Heart right ventricle (tissue), 16 donors: Measurements from ENCODE around the gene RTCA. TPM values are rescaled to one million over a fixed set of nuclear protein-coding genes. Genes with fewer than 3 reads are reported as not detected.
"Not testable (repeated sequence)": the region's sequence is repeated elsewhere in the genome, so short reads cannot be mapped to it uniquely, and the experiment has no call there.

Experiments
- ATAC-seq, 8 donors: fragments of 200-7000 bp; cut with Tn5 transposase; one replicate each; pipeline ENCODE4 v1.9.1; 2020; ENCODE audit warnings: mild to moderate bottlenecking in 8 of 8, moderate library complexity in 8 of 8, moderate number of reproducible peaks in 1 of 8
- DNase-seq, 2 donors: peaks; one replicate each; pipeline ENCODE4 v3.0.0-alpha.2; 2020
- H3K27ac ChIP-seq, 10 donors: fragments of 200-600 bp; sonication (generic) in 2 of 10; one replicate each; pipeline versions ENCODE4 v1.5.0 to v1.8.0; 2020 to 2022; ENCODE audit warnings: mild to moderate bottlenecking in 3 of 10
- H3K27me3 ChIP-seq, 7 donors: fragments of 200-600 bp; one replicate each; pipeline ENCODE4 v1.8.0; 2021 to 2022; ENCODE audit warnings: mild to moderate bottlenecking in 2 of 7
- H3K36me3 ChIP-seq, 9 donors: fragments of 200-600 bp; sonication (generic) in 1 of 9; one replicate each; pipeline versions ENCODE4 v1.5.0 to v1.8.0; 2020 to 2022; ENCODE audit warnings: mild to moderate bottlenecking in 2 of 9
- H3K4me1 ChIP-seq, 9 donors: fragments of 200-600 bp; sonication (generic) in 1 of 9; one replicate each; pipeline versions ENCODE4 v1.5.0 to v1.8.0; 2020 to 2022; ENCODE audit warnings: mild to moderate bottlenecking in 4 of 9
- H3K4me3 ChIP-seq, 10 donors: fragments of 200-600 bp; sonication (generic) in 2 of 10; one replicate each; pipeline versions ENCODE4 v1.5.0 to v1.8.0; 2020 to 2022; ENCODE audit warnings: mild to moderate bottlenecking in 7 of 10, moderate library complexity in 2 of 10
- H3K9me3 ChIP-seq, 11 donors: fragments of 200-600 bp in 10 of 11; sonication (generic) in 2 of 11; one replicate each; pipeline versions ENCODE4 v1.5.0 to v1.8.0; 2013 to 2022; ENCODE audit warnings: mild to moderate bottlenecking in 2 of 11, control low read depth in 1 of 11, moderate library complexity in 1 of 11
- WGBS, 2 donors: extraction: QIAGEN DNeasy Blood & Tissue Kit; methylation state at CpG; one replicate each; pipeline ENCODE4 v1.1.7; 2013; ENCODE audit warnings: inconsistent platforms in 1 of 2; 5-methylcytosine and 5-hydroxymethylcytosine counted together
- intact Hi-C, 10 donors: fragments of 100-400 bp; cut with DNase I; formaldehyde crosslinking; loops; one replicate each; pipeline versions ENCODE4 v1.11.1 to v1.14.2; 2022
- polyA plus RNA-seq, 2 donors: library from polyadenylated mRNA; stranded (reverse); fragments of 200-250 nt; gene quantifications; one replicate each; pipeline ENCODE4 v1.2.3, GENCODE V29; 2013
- total RNA-seq, 10 donors: library from RNA; stranded (reverse); fragmentation: NEBNext Ultra II Directional in 3 of 10; extraction: Animal tissue kit (Norgen Biotek cat#: 25700) in 3 of 10; gene quantifications; one replicate each; pipeline versions ENCODE4 v1.2.1 to v1.2.4, GENCODE V29; 2021 to 2023
- TF ChIP-seq, protein P1 (sequence below), 9 donors: fragments of 200-600 bp; sonication (generic) in 2 of 9; IDR thresholded peaks; one replicate each; pipeline versions ENCODE4 v1.5.0 to v1.8.0; 2021 to 2022; ENCODE audit warnings: antibody characterized with exemption in 9 of 9, mild to moderate bottlenecking in 5 of 9, moderate library complexity in 1 of 9
- donor health status: Arrhythmogenic right ventricular cardiomyopathy.
- donor health status: ischemic (EF 13 %, LVEDD 7.1; RV severe dilation, severe dysfunction).
- donor health status: healthy with polysubstance abuse.
- donor health status: DM: no; HTN: yes; CAD: no.
- donor health status: DM: no; HTN: no; CAD: no.
- donor health status: ischemic (EF 25% LVEDD 6.9; RV normal size, moderate dysfunction).
- donor health status: ischemic (EF 25% LVEDD 5.7; RV mildly dilated, moderate dysfunction).
- donor health status: healthy.
- donor health status: DM: yes; HTN: yes; CAD: no.
- donor health status: Ischemic cardiomyopathy.
- donor health status: ischemic (EF 35%, LVEDD 5.7; RV mildly dilated, moderate dysfunction).
- donor health status: nonischemic (EF 11% LVEDD 7.7; RV severe dilation, severe dysfunction).
- donor health status: DM: yes; HTN: yes; CAD: no.
- donor health status: PGD.
- donor health status: ischemic (EF 29% LVEDD 5.4; RV normal size, mild dysfunction).
- donor health status: nonischemic (EF 23%, LVEDD 6.1; RV moderate dilation, normal function).

Gene RTCA
- total and polyA plus RNA-seq, 12 donors, result 17.1 to 44.8 (median 36.7) TPM

DNA sequence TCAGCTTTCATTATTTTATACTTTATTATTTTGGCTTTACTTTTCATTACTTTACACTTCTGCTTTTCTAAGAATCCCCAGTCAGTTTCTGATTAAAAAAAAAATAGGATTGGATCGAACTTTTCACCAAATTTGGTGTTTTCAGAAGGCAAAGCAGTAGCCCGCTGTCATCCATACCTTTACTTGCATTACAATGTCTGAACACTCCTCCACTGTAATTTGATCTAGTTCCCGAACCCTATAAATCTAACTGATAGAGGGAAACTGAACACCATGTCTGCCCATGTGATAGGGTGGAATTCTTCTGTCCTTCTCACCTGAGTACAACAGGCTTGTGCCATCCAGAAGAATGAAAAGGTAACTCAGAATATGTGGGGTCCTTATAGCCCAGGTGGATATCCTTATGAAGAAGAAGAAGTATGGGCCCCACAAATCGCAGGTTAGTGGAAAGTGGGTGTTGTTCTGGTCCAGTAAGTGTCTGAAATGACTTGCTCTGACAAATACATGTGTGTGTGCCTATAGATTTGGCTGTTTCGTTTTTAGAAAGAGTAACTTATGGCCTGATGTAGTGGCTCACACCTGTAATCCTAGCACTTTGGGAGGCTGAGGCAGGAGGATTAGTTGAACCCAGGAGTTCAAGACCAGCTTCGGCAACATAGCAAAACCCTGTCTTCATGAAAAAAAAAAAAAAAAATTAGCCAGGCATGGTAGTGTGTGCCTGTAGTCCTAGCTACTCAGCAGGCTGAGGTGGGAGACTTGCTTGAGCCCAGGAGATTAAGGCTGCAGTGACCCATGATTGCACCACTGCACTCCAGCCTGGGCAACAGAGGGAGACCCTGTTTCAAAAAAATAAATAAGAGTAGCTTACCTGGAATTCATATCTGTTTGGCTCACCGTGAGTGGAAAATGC is 59.7 kb downstream of the RTCA start:
- intact Hi-C loops, result no loop called here
- peaks cover 0 to 2% (median 0%) of the 10 kb centered on the region in 11 donors for H3K9me3 ChIP-seq
- 81 to 83% methylated on average over 7 of the region's 7 CpGs for WGBS, 2 donors
- no peaks in the 10 kb centered on the region for H3K36me3 ChIP-seq
- ATAC-seq (no peak), DNase-seq (no peak)
- no peak overlapping the region for H3K27ac ChIP-seq
- no peak overlapping the region for H3K4me3 ChIP-seq
- TF ChIP-seq, protein P1, sequence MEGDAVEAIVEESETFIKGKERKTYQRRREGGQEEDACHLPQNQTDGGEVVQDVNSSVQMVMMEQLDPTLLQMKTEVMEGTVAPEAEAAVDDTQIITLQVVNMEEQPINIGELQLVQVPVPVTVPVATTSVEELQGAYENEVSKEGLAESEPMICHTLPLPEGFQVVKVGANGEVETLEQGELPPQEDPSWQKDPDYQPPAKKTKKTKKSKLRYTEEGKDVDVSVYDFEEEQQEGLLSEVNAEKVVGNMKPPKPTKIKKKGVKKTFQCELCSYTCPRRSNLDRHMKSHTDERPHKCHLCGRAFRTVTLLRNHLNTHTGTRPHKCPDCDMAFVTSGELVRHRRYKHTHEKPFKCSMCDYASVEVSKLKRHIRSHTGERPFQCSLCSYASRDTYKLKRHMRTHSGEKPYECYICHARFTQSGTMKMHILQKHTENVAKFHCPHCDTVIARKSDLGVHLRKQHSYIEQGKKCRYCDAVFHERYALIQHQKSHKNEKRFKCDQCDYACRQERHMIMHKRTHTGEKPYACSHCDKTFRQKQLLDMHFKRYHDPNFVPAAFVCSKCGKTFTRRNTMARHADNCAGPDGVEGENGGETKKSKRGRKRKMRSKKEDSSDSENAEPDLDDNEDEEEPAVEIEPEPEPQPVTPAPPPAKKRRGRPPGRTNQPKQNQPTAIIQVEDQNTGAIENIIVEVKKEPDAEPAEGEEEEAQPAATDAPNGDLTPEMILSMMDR (IDR thresholded peaks at IDR 0.05), result no peak
- no peaks in the 10 kb centered on the region for H3K27me3 ChIP-seq
- peaks cover 0 to 12% (median 3%) of the 10 kb centered on the region in 9 donors for H3K4me1 ChIP-seq

DNA sequence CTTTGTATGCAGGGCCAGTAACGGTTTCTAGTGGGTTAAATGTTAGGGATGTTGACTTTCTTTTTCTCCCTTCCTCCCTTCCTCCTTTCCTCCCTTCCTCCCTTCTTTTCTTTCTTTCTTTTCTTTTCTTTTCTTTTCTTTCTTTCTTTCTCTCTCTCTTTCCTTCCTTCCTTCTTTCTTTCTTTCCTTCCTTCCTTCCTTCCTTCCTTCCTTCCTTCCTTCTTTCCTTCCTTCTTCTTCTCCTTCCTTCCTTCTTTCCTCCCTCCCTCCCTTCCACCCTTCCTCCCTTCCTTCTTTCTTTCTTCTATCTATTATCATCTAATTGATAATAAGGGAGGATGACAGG is 60.3 kb downstream of the RTCA start:
- H3K9me3 ChIP-seq, H3K27ac ChIP-seq, ATAC-seq, DNase-seq, intact Hi-C loops, H3K4me3 ChIP-seq, H3K36me3 ChIP-seq, H3K27me3 ChIP-seq: not testable (repeated sequence)
- peaks cover 0 to 12% (median 3%) of the 10 kb centered on the region in 9 donors for H3K4me1 ChIP-seq
- WGBS, 2 donors, result 90 to 96% methylated on average over 1 of the region's 1 CpG

DNA sequence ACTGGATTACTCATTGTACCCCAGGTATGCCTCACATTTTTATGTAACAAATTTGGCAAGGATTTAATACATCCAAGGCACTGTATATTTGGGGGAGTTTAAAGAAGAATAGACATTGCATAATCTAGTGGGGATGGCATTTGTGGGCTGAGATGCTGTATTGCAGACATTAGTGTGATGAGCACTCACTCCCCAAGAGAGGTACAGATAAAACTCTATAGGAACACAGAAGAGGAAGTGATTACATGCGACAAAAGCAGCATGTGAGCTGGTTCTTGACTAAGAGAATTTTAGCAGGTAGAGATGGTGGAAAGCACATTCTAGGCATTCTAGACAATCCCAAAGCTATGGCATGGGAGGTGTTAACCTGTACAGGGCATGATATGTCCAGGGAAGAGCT is 62.1 kb downstream of the RTCA start:
- Histone ChIP-seq H3K27ac (no peak overlapping the region), H3K4me3 (no peak overlapping the region), H3K36me3 (no peaks in the 10 kb centered on the region), H3K9me3 (no peaks in the 10 kb centered on the region), H3K4me1 (peaks cover 0 to 7% (median 3%) of the 10 kb centered on the region in 9 donors), H3K27me3 (no peaks in the 10 kb centered on the region)
- TF ChIP-seq, protein P1 (IDR thresholded peaks at IDR 0.05), result no peak
- ATAC-seq, result no peak
- intact Hi-C loops, result no loop called here
- DNase-seq, result no peak
- WGBS, 2 donors, result 71 to 77% methylated on average over 1 of the region's 1 CpG

DNA sequence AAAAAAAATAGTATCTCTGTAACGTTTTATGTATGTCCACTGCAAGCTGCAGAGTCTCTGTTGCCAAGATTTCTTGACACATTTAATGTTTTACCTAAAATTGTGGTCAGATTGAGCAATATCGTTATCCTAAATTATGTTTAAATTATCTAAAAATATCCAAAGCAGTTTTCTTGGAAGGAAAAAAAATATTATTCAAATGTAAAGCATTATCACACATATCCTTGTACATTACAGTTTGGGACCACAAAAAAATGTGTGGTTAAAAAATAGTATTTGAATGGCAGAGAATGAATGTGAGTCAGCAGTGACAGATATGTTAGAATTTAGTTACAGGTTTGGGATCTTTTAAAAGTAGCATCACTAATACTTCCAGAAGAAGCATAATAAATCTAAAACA is 65.1 kb downstream of the RTCA start:
- ATAC-seq, H3K27ac ChIP-seq, DNase-seq, H3K4me3 ChIP-seq, H3K4me1 ChIP-seq, intact Hi-C loops, H3K9me3 ChIP-seq, H3K36me3 ChIP-seq, H3K27me3 ChIP-seq: not testable (repeated sequence)
- 57 to 60% methylated on average over 2 of the region's 2 CpGs for WGBS, 2 donors

DNA sequence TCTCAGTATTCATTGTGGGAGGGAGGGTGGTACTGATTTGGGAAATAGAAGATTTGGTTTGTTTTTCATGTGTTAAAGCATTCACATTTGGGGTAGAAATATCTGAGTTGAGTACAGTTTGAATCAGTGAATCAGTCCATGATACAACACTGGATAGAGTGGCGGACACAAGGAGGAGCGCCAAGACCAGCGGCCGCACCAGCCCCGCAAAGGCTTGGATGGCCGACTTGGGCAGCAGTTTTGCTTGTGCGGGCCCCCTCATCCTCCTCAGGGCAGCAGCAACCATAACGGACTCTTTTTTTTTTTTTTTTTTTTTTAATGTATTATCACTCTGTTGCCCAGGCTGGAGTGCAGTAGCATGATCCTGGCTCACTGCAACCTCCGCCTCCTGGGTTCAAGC is 66.3 kb downstream of the RTCA start:
- H3K27me3 ChIP-seq, result peaks cover 0 to 5% (median 0%) of the 10 kb centered on the region in 7 donors
- WGBS, 2 donors, result 90 to 95% methylated on average over 9 of the region's 9 CpGs
- no peaks in the 10 kb centered on the region for H3K9me3 ChIP-seq
- no peak for ATAC-seq
- H3K27ac ChIP-seq, result no peak overlapping the region
- no peak for DNase-seq
- intact Hi-C loops, result no loop called here
- H3K4me1 ChIP-seq, result no peaks in the 10 kb centered on the region
- no peaks in the 10 kb centered on the region for H3K36me3 ChIP-seq
- no peak overlapping the region for H3K4me3 ChIP-seq
- TF ChIP-seq, protein P1 (IDR thresholded peaks at IDR 0.05), result no peak
